Putamen (tissue), 1 donor: ENCODE results near the gene FBXO39.
"Not testable (repeated sequence)": the region's sequence is repeated elsewhere in the genome, so short reads cannot be mapped to it uniquely, and the experiment has no call there.

Experiments used
- DNase-seq: peaks from one replicate; pipeline ENCODE4 v3.0.0-alpha.2; 2016; ENCODE audit warnings: low spot score

Gene FBXO39

DNA sequence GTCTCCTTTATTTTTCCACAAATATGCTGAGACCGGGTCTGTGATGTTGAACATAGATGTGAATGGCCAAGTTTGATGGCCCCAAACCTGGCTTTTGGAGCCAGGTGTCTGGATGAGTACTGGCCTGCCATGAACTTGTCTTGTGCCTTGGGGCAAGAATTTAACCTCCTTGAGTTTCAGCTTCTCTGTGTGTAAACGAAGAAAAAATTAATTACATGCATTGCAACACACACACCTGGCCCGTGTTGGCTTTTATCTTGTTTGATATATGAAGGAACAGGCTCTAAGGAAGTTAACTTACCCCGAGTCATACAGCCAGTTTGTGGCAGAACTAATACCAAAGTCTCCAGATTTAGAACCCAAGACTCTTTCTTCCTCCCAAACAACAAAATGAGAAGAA, 13.1 kb downstream of the FBXO39 start:
- no peak for DNase-seq

GRCh38 chr17:6793748-6794493, 17.9 kb downstream of the FBXO39 start:
- no peak for DNase-seq

GRCh38 chr17:6796017-6796886, 20.2 kb downstream of the FBXO39 start:
- DNase-seq = no peak

GRCh38 chr17:6796887-6797490, 21.0 kb downstream of the FBXO39 start:
- DNase-seq = no peak

DNA sequence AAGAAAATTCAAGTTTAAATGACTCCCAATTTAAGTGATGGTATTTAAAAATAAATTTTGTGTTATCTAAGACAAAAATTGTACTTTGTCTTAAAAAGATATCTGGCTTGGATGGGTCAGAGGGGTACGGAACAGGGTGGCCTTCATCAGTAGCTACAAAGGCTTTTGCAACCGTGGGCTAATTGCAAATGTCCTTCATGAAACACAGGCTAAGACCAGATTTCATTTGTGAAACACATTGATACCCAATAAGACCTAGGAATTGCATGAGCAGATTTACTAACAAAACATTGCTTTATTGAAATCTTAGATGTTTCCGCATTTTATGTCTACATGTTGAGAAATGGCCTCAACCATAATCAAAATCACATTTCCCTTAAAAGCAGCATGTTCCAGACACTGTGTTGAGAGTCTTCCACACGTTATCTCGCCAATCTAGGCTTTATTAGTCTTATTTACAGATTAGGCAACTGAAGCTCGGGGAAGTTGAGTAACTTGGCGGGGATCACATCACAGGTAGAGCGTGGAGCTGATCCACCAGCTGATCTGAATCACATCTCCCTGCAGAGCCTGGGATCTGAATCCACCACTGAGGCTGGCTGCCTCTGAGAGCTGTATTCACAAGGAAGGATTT, 21.8 kb downstream of the FBXO39 start:
- DNase-seq = no peak

DNA sequence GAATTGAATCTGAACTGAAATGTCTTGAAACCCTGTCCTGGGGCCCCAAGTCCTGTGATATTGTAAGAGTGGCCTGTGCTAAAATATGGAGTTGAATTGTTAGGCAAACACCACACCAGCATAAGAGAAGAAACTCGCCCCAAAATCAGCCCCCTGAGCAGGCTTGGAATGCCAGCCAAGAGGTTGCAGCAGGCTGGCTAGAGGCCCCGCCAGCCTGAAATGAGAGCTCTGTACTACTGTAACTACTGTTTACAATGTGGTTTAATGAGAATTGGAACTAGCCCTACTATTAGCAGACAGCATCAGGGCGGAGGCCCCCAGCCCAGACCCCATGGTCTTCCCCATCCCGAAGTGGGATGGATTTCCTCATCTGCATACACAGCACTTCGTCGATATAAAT, 23.7 kb downstream of the FBXO39 start:
- DNase-seq = no peak

- DNase-seq = no peak
Measured at GRCh38 chr17:6800422-6801027, 24.5 kb downstream of the FBXO39 start.

DNA sequence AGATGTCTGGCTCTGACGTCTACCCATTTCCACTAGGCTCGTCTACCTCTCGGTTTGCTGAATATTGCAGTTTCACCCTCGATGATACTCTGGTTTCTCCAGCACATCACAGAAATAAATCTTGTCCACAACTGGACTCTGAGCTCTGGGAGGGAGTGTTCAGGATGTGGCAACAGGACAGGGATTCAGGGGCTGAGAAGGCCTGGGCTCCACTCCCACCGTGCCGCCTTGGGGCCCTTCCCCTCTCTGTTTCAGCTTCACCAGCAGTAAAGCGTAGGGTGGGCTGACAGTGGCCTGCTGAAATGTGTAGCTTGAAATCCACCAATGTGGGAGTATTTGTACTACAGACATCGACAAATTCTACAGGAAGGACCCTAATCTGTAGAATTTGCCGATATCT, 35.5 kb downstream of the FBXO39 start:
- DNase-seq = no peak

GRCh38 chr17:6812295-6812694, 36.3 kb downstream of the FBXO39 start:
- DNase-seq = no peak

- no peak for DNase-seq
Measured at GRCh38 chr17:6815775-6816174, 39.8 kb downstream of the FBXO39 start.

DNA sequence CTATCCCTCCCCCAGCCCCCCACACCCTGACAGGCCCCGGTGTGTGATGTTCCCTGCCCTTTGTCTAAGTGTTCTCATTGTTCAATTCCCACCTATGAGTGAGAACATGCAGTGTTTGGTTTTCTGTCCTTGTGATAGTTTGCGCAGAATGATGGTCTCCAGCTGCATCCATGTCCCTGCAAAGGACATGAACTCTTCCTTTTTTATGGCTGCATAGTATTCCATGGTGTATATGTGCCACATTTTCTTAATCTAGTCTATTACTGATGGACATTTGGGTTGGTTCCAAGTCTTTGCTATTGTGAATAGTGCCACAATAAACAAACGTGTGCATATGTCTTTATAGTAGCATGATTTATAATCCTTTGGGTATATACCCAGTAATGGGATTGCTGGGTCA, 40.4 kb downstream of the FBXO39 start:
- not testable (repeated sequence) for DNase-seq

GRCh38 chr17:6818938-6819337, 42.9 kb downstream of the FBXO39 start:
- no peak for DNase-seq

DNA sequence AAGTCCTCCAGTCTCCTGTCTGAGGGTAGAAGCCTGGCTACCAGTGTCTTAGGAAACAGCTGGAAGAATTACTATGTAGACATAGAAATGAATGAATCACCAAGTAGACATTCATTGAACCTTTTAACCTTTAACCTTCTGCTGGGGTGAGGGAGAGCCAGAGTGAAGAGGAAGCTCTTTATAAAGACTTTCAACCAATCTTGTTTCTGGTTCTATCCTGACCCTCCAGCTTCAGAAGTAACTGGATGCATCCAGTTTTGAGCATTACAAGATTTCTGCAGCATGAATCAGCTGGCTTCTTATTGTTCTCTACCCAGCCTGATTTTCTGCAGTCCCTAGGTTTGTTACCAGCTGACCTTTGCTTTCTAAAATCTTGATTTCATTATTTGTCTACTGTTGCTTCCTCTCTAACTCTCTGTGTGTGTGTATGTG, 47.0 kb downstream of the FBXO39 start:
- no peak for DNase-seq

DNA sequence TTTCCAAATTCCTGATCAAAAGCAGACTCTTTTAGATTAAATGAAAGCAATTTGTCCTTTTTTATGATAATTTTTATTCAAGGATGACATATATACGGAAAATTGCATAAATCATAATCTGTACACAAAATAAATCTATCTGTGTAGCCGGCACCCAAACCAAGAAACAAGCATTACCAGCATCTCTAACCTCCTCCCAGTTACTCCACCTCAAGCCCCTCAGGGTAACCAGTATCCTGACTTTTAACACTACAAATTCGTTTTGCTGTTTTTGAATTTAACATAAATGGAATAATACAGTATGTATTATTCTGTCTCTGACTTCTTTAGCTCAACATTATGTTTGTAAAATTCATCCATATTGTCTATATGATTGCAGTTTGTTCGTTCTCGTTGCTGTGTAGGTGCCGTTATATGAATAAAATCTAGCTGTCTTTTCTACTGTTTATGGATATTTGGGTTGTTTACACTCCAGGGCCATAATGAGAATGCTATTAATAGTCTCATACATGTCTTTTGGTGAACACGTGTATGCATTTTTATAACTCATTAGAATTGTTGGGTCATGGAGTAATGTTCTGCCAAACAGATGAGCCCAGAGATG, 54.5 kb downstream of the FBXO39 start:
- DNase-seq = no peak

GRCh38 chr17:6831661-6832263, 55.7 kb downstream of the FBXO39 start, which contains the start of gene TEKT1:
TEKT1 (minus strand) TSS chr17:6831729; CDS start chr17:6830376, 1,353 bp downstream.
- peak; percentile 31 for DNase-seq
